Neural progenitor cell (in vitro differentiated cells): ENCODE data around the gene IGFL3. TPM values are rescaled to one million over a fixed set of nuclear protein-coding genes. Genes with fewer than 3 reads are reported as not detected.

ENCODE experiments used
- DNase-seq: peaks from one replicate; pipeline ENCODE4 v3.0.0-alpha.2; 2016; ENCODE audit warnings: low spot score
- H2AFZ ChIP-seq: fragments of 200-600 bp; sonication (generic); replicated peaks from 2 replicates; pipeline ENCODE4 v1.6.1; 2016; ENCODE audit warnings: antibody characterized with exemption
- H3F3A ChIP-seq: fragments of 200-600 bp; sonication (generic); 2 replicates; pipeline ENCODE4 v1.6.1; 2016; ENCODE audit warnings: antibody characterized with exemption, low read depth
- H3K27ac ChIP-seq: fragments of 200-600 bp; sonication (generic); 2 replicates; pipeline ENCODE4 v1.5.1; 2016; ENCODE audit warnings: mild to moderate bottlenecking
- H3K27me3 ChIP-seq: fragments of 200-600 bp; sonication (generic); 2 replicates; pipeline ENCODE4 v1.6.1; 2016; ENCODE audit warnings: mild to moderate bottlenecking, moderate library complexity
- H3K36me3 ChIP-seq: fragments of 200-600 bp; sonication (generic); 2 replicates; pipeline ENCODE4 v1.5.1; 2016
- H3K4me1 ChIP-seq: fragments of 200-600 bp; sonication (generic); 2 replicates; pipeline ENCODE4 v1.6.1; 2016; ENCODE audit warnings: mixed run types
- H3K4me2 ChIP-seq: fragments of 200-600 bp; sonication (generic); 2 replicates; pipeline ENCODE4 v1.6.1; 2016
- H3K4me3 ChIP-seq: fragments of 200-600 bp; sonication (generic); 2 replicates; pipeline ENCODE4 v1.5.1; 2016
- H3K79me2 ChIP-seq: fragments of 200-600 bp; sonication (generic); 2 replicates; pipeline ENCODE4 v1.6.1; 2016; ENCODE audit warnings: low read depth
- H3K9ac ChIP-seq: fragments of 200-600 bp; sonication (generic); 2 replicates; pipeline ENCODE4 v1.6.1; 2016
- H3K9me3 ChIP-seq: fragments of 200-600 bp; sonication (generic); 2 replicates; pipeline ENCODE4 v1.5.1; 2016; ENCODE audit warnings: low read depth
- H4K20me1 ChIP-seq: fragments of 200-600 bp; sonication (generic); 2 replicates; pipeline ENCODE4 v1.6.1; 2016; ENCODE audit warnings: low read depth
- H3K27ac Mint-ChIP-seq: 3 replicates; pipeline ENCODE4 v1.8.0; 2021; ENCODE audit warnings: mixed read lengths
- H3K27me3 Mint-ChIP-seq: 2 replicates; pipeline ENCODE4 v1.8.0; 2022; ENCODE audit warnings: low read depth, mild to moderate bottlenecking, inconsistent platforms, moderate library complexity, mixed read lengths; ENCODE audit not compliant: insufficient read depth
- H3K36me3 Mint-ChIP-seq: 3 replicates; pipeline ENCODE4 v1.8.0; 2021; ENCODE audit warnings: mixed read lengths
- H3K4me1 Mint-ChIP-seq: 3 replicates; pipeline ENCODE4 v1.8.0; 2021; ENCODE audit warnings: mixed read lengths
- H3K4me3 Mint-ChIP-seq: 3 replicates; pipeline ENCODE4 v1.8.0; 2021; ENCODE audit warnings: mild to moderate bottlenecking, moderate library complexity, mixed read lengths
- H3K9me3 Mint-ChIP-seq: 3 replicates; pipeline ENCODE4 v1.8.0; 2020; ENCODE audit warnings: mixed read lengths
- CTCF ChIP-seq: fragments of 200-600 bp; sonication (generic); IDR thresholded peaks from 2 replicates; pipeline ENCODE4 v1.5.1; 2017; ENCODE audit warnings: antibody characterized with exemption, mild to moderate bottlenecking
- EZH2 ChIP-seq: fragments of 200-600 bp; sonication (generic); IDR thresholded peaks from 2 replicates; pipeline ENCODE4 v1.6.1; 2017; ENCODE audit warnings: antibody characterized with exemption, mild to moderate bottlenecking, moderate library complexity
- EZH2phosphoT487 ChIP-seq: fragments of 200-600 bp; sonication (generic); IDR thresholded peaks from 2 replicates; pipeline ENCODE4 v1.6.1; 2017; ENCODE audit warnings: antibody characterized with exemption
- total RNA-seq: library from RNA; depleted of rRNA; stranded (reverse); fragments of >200 nt; gene quantifications from 2 replicates; pipeline ENCODE4 v1.2.3, GENCODE V29; 2015; ENCODE audit warnings: low replicate concordance

Gene IGFL3
- total RNA-seq, 1 donor from 2014 or later, result not detected

GRCh38 chr19:46134527-46134926 is 10.0 kb upstream of the IGFL3 start:
- peak overlapping the region; percentile 96 for H3K27ac ChIP-seq
- peaks cover 3% of the 10 kb centered on the region for H3K27me3 Mint-ChIP-seq
- H3K27ac Mint-ChIP-seq, result no peak overlapping the region
- TF ChIP-seq EZH2phosphoT487 (no peak), EZH2 (no peak), CTCF (no peak)
- no peak overlapping the region for H3K9ac ChIP-seq
- no peaks in the 10 kb centered on the region for H3K9me3 ChIP-seq
- no peaks in the 10 kb centered on the region for H4K20me1 ChIP-seq
- no peaks in the 10 kb centered on the region for H3K27me3 ChIP-seq
- DNase-seq, result no peak
- H3F3A ChIP-seq, result peaks cover 21% of the 10 kb centered on the region
- H2AFZ ChIP-seq, result no peak overlapping the region
- H3K4me1 Mint-ChIP-seq, result peaks cover 22% of the 10 kb centered on the region
- H3K4me3 Mint-ChIP-seq, result no peak overlapping the region
- H3K79me2 ChIP-seq, result no peaks in the 10 kb centered on the region
- H3K9me3 Mint-ChIP-seq, result peaks cover 11% of the 10 kb centered on the region
- no peak overlapping the region for H3K4me2 ChIP-seq
- no peak overlapping the region for H3K4me3 ChIP-seq
- H3K36me3 Mint-ChIP-seq, result peaks cover 4% of the 10 kb centered on the region
- H3K4me1 ChIP-seq, result peaks cover 27% of the 10 kb centered on the region
- no peaks in the 10 kb centered on the region for H3K36me3 ChIP-seq

- peaks cover 22% of the 10 kb centered on the region for H3K4me1 Mint-ChIP-seq
- H3K9ac ChIP-seq, result peak overlapping the region; percentile 10
- peaks cover 27% of the 10 kb centered on the region for H3K4me1 ChIP-seq
- no peaks in the 10 kb centered on the region for H4K20me1 ChIP-seq
- H3K27ac ChIP-seq, result peak overlapping the region; percentile 96
- H3F3A ChIP-seq, result peaks cover 21% of the 10 kb centered on the region
- TF ChIP-seq EZH2, result no peak
- no peak for TF ChIP-seq CTCF
- TF ChIP-seq EZH2phosphoT487, result no peak
- peak overlapping the region; percentile 99 for H3K27ac Mint-ChIP-seq
- peaks cover 12% of the 10 kb centered on the region for H3K9me3 Mint-ChIP-seq
- H3K36me3 ChIP-seq, result no peaks in the 10 kb centered on the region
- H3K4me3 ChIP-seq, result no peak overlapping the region
- H3K36me3 Mint-ChIP-seq, result peaks cover 4% of the 10 kb centered on the region
- no peaks in the 10 kb centered on the region for H3K79me2 ChIP-seq
- H3K4me2 ChIP-seq, result peak overlapping the region; percentile 48
- DNase-seq, result peak; percentile 35
- no peak overlapping the region for H2AFZ ChIP-seq
- H3K27me3 ChIP-seq, result no peaks in the 10 kb centered on the region
- no peaks in the 10 kb centered on the region for H3K9me3 ChIP-seq
- peaks cover 3% of the 10 kb centered on the region for H3K27me3 Mint-ChIP-seq
- peak overlapping the region; percentile 13 for H3K4me3 Mint-ChIP-seq
Observed at GRCh38 chr19:46133777-46134241, 9.3 kb upstream of the IGFL3 start.

- H3K36me3 Mint-ChIP-seq, result peaks cover 4% of the 10 kb centered on the region
- H3K27me3 ChIP-seq, result no peaks in the 10 kb centered on the region
- peak; percentile 83 for DNase-seq
- H3K4me1 Mint-ChIP-seq, result peaks cover 22% of the 10 kb centered on the region
- H3K4me2 ChIP-seq, result peak overlapping the region; percentile 48
- peaks cover 27% of the 10 kb centered on the region for H3K4me1 ChIP-seq
- no peaks in the 10 kb centered on the region for H4K20me1 ChIP-seq
- H3K79me2 ChIP-seq, result no peaks in the 10 kb centered on the region
- no peak overlapping the region for H2AFZ ChIP-seq
- H3K27me3 Mint-ChIP-seq, result no peaks in the 10 kb centered on the region
- peaks cover 14% of the 10 kb centered on the region for H3K9me3 Mint-ChIP-seq
- H3K9ac ChIP-seq, result peak overlapping the region; percentile 66
- H3K4me3 ChIP-seq, result peak overlapping the region; percentile 13
- H3K9me3 ChIP-seq, result no peaks in the 10 kb centered on the region
- H3K27ac Mint-ChIP-seq, result peak overlapping the region; percentile 99
- TF ChIP-seq EZH2 (no peak), CTCF (no peak), EZH2phosphoT487 (no peak)
- peak overlapping the region; percentile 96 for H3K27ac ChIP-seq
- peak overlapping the region; percentile 75 for H3K4me3 Mint-ChIP-seq
- peaks cover 21% of the 10 kb centered on the region for H3F3A ChIP-seq
- H3K36me3 ChIP-seq, result no peaks in the 10 kb centered on the region
Observed at GRCh38 chr19:46133101-46133627, 8.7 kb upstream of the IGFL3 start.
